CD4-positive, alpha-beta T cell (primary cell): ENCODE data around the gene OXLD1. TPM values are rescaled to one million over a fixed set of nuclear protein-coding genes. Genes with fewer than 3 reads are reported as not detected.

Source experiments
- ATAC-seq: fragments of 200-7000 bp; cut with Tn5 transposase; one replicate; pipeline ENCODE4 v1.10.0; 2022; ENCODE audit warnings: mild to moderate bottlenecking; ENCODE audit not compliant: poor library complexity
- CTCF ChIA-PET: fragments of 350-600 bp; sonication (Branson Sonifier 250); formaldehyde crosslinking; loops from one replicate; lab custom pipeline; 2021; ENCODE audit warnings: antibody characterized with exemption, inconsistent platforms; lab: Charles Lee
- POLR2A ChIA-PET: fragments of 350-600 bp; sonication (Branson Sonifier 250); formaldehyde crosslinking; loops from one replicate; lab custom pipeline; 2021; ENCODE audit warnings: antibody characterized with exemption, inconsistent platforms; lab: Charles Lee
- DNase-seq, 14 experiments: peaks; one replicate each; pipeline ENCODE4 v3.0.0-alpha.2; 2013 to 2020; ENCODE audit warnings: mixed read lengths in 2 of 14
- H3K27ac ChIP-seq, 2 donors: one replicate each; pipeline versions ENCODE4 v1.5.1 to v1.7.0; 2013; ENCODE audit warnings: low read length in 2 of 2, low read depth in 1 of 2, mild to moderate bottlenecking in 1 of 2
- H3K27me3 ChIP-seq, 2 experiments: 1 replicate in 1 of 2; 2 replicates in 1 of 2; pipeline versions ENCODE4 v1.6.1 to v1.7.0; 2013; ENCODE audit warnings: low read length in 2 of 2, control low read depth in 1 of 2, mild to moderate bottlenecking in 1 of 2, moderate library complexity in 1 of 2; ENCODE audit not compliant: insufficient read depth in 2 of 2, control insufficient read depth in 1 of 2
- H3K36me3 ChIP-seq: one replicate; pipeline ENCODE4 v1.6.1; 2013; ENCODE audit warnings: low read length, control low read depth; ENCODE audit not compliant: insufficient read depth
- H3K4me1 ChIP-seq: one replicate; pipeline ENCODE4 v1.6.1; 2013; ENCODE audit warnings: low read length, control low read depth; ENCODE audit not compliant: insufficient read depth
- H3K4me3 ChIP-seq: one replicate; pipeline ENCODE4 v1.5.1; 2013; ENCODE audit warnings: mild to moderate bottlenecking, low read length, moderate library complexity
- H3K9me3 ChIP-seq, 2 experiments: 1 replicate in 1 of 2; 2 replicates in 1 of 2; pipeline versions ENCODE4 v1.6.1 to v1.7.0; 2013; ENCODE audit warnings: low read length in 2 of 2, mild to moderate bottlenecking in 2 of 2, control low read depth in 1 of 2, moderate library complexity in 1 of 2; ENCODE audit not compliant: control insufficient read depth in 1 of 2, insufficient read depth in 1 of 2
- H3K27ac Mint-ChIP-seq: one replicate; pipeline ENCODE4 v1.8.0; 2020; ENCODE audit warnings: mixed read lengths
- H3K27me3 Mint-ChIP-seq: one replicate; pipeline ENCODE4 v1.8.0; 2021; ENCODE audit warnings: mixed read lengths
- H3K36me3 Mint-ChIP-seq: one replicate; pipeline ENCODE4 v1.8.0; 2021; ENCODE audit warnings: low read depth, mixed read lengths
- H3K4me1 Mint-ChIP-seq: one replicate; pipeline ENCODE4 v1.8.0; 2021; ENCODE audit warnings: low read depth, mixed read lengths
- H3K4me3 Mint-ChIP-seq: one replicate; pipeline ENCODE4 v1.8.0; 2020; ENCODE audit warnings: mild to moderate bottlenecking, mixed read lengths
- H3K9me3 Mint-ChIP-seq: one replicate; pipeline ENCODE4 v1.8.0; 2020; ENCODE audit warnings: mixed read lengths
- intact Hi-C, 2 experiments: fragments of 100-400 bp; cut with DNase I in 1 of 2; cut with micrococcal nuclease in 1 of 2; formaldehyde crosslinking; loops; one replicate each; pipeline versions ENCODE4 v1.15.1 to v1.9.0; 2023 to 2025; cut with DNase I, micrococcal nuclease
- total RNA-seq, 174 experiments: library from RNA in 2 of 174; stranded (reverse) in 2 of 174; gene quantifications; one replicate each; pipeline ENCODE4 v1.2.3 and lab custom pipeline; 2021 to 2026
- TF ChIP-seq, protein P1 (sequence below): fragments of 200-600 bp; IDR thresholded peaks from one replicate; pipeline ENCODE4 v1.8.0; 2022; ENCODE audit warnings: antibody characterized with exemption, mild to moderate bottlenecking

Gene OXLD1
- total RNA-seq, 2 experiments from 2014 or later, result 24.6 to 25.3 TPM

- peaks cover 39% of the 10 kb centered on the region for H3K4me1 Mint-ChIP-seq
- ATAC-seq, result no peak
- H3K27me3 Mint-ChIP-seq, result no peaks in the 10 kb centered on the region
- TF ChIP-seq, protein P1, sequence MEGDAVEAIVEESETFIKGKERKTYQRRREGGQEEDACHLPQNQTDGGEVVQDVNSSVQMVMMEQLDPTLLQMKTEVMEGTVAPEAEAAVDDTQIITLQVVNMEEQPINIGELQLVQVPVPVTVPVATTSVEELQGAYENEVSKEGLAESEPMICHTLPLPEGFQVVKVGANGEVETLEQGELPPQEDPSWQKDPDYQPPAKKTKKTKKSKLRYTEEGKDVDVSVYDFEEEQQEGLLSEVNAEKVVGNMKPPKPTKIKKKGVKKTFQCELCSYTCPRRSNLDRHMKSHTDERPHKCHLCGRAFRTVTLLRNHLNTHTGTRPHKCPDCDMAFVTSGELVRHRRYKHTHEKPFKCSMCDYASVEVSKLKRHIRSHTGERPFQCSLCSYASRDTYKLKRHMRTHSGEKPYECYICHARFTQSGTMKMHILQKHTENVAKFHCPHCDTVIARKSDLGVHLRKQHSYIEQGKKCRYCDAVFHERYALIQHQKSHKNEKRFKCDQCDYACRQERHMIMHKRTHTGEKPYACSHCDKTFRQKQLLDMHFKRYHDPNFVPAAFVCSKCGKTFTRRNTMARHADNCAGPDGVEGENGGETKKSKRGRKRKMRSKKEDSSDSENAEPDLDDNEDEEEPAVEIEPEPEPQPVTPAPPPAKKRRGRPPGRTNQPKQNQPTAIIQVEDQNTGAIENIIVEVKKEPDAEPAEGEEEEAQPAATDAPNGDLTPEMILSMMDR, result no peak
- H3K4me3 ChIP-seq, result no peak overlapping the region
- peaks cover 20% of the 10 kb centered on the region for H3K36me3 ChIP-seq
- POLR2A ChIA-PET, result no interaction called here
- H3K4me1 ChIP-seq, result peaks cover 44% of the 10 kb centered on the region
- H3K27me3 ChIP-seq, result no peaks in the 10 kb centered on the region
- no peaks in the 10 kb centered on the region for H3K9me3 Mint-ChIP-seq
- peaks cover 21% of the 10 kb centered on the region for H3K36me3 Mint-ChIP-seq
- no peaks in the 10 kb centered on the region for H3K9me3 ChIP-seq
- peak overlapping the region; percentile 51 for H3K27ac Mint-ChIP-seq
- peak overlapping the region; percentile 45 for H3K4me3 Mint-ChIP-seq
- peak in 2 of 14 experiments; percentile 27 to 32 for DNase-seq
- no peak overlapping the region for H3K27ac ChIP-seq
- CTCF ChIA-PET, result no interaction called here
- intact Hi-C loops, result no loop called here
Observed at GRCh38 chr17:81708739-81709185, 42.4 kb upstream of the OXLD1 start.

DNA sequence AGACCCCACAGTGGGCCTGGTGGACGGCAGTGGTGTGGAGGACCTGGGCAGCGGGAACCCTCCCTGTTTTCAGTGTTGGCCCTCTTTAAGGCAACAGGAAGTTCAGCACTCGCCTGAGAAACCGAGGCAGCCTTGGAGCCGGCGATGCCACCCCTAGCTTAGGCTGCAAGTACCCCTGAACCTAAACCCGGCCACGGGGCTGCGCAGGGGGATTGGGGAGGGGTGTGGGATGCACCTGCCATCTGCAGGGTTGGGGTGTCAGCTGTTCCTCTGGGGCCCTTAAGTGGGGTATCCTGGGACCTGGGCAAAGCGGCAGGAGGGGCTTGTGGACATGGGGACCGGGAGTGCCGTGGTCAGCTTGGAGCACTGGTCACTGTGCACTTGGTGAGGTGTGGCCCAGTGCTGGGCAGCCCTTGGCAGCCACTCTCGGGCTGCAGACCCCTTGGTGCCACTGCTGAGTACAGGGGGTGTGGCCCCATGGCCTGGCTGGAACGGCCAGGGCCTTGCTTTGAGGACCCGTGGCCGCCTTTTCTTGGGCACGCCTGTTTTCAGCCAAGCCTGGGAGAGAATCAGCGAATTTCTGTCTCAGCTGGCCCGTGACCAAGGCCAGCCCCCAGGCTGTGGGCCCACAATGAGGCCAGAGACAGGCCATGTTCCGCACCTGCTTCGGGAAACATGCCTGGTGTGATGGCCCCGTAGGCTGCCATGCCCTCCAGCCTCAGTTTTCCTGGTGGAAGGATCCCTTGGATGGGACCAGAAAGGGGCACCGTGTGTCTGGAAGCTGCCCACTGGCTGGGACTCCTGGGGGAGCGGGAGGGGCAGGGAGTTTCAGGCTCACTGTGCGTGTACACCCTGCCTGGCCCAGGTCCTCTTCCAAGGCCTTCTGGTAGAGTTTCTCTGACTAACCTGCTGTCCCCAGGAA lies 41.6 kb upstream of the OXLD1 start:
- no peaks in the 10 kb centered on the region for H3K9me3 Mint-ChIP-seq
- no peaks in the 10 kb centered on the region for H3K27me3 Mint-ChIP-seq
- no peaks in the 10 kb centered on the region for H3K27me3 ChIP-seq
- H3K36me3 ChIP-seq, result peaks cover 20% of the 10 kb centered on the region
- H3K27ac ChIP-seq, result no peak overlapping the region
- peaks cover 38% of the 10 kb centered on the region for H3K4me1 Mint-ChIP-seq
- POLR2A ChIA-PET, result no interaction called here
- no peaks in the 10 kb centered on the region for H3K9me3 ChIP-seq
- H3K27ac Mint-ChIP-seq, result no peak overlapping the region
- TF ChIP-seq, protein P1, result no peak
- DNase-seq (peak in 2 of 14 experiments; percentile 29 to 31), ATAC-seq (no peak)
- CTCF ChIA-PET, result no interaction called here
- peaks cover 39% of the 10 kb centered on the region for H3K4me1 ChIP-seq
- H3K36me3 Mint-ChIP-seq, result peaks cover 26% of the 10 kb centered on the region
- no peak overlapping the region for H3K4me3 ChIP-seq
- peak overlapping the region; percentile 11 for H3K4me3 Mint-ChIP-seq
- intact Hi-C loops, result no loop called here

DNA sequence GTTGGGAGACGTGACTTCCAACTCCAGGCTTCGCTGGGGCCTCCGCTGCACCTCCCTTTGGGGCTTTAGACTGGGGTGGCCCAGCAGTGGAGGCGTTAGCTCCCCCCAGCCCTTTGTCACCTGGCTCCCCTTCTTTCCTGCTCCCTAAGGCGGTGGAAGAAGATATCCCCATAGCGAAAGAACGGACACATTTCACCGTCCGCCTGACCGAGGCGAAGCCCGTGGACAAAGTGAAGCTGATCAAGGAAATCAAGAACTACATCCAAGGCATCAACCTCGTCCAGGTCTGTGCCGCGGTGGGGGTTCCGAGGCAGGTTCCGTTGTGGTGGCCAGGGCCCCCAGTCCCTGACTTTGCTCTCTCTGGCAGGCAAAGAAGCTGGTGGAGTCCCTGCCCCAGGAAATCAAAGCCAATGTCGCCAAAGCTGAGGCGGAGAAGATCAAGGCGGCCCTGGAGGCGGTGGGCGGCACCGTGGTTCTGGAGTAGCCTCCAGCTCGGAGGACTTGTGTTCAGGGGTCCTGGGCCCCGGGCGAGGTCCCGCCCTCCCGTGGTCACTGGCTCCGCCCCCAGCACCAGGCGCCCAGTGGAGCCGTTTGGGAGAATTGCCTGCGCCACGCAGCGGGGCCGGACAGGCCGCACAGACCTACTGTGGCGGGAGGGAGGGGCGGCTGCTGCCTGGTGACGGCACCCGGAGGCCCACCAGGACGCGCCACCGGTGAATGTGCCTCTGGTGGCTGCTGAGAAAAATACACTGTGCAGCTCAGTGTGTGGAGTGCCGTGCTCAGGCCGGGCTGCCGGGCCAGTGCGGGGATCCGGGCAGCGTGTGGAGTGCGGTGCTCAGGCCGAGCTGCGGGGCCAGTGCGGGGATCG lies 40.6 kb upstream of the OXLD1 start:
- Histone ChIP-seq H3K36me3 (peaks cover 20% of the 10 kb centered on the region), H3K27ac (no peak overlapping the region), H3K27me3 (no peaks in the 10 kb centered on the region), H3K4me1 (peaks cover 44% of the 10 kb centered on the region), H3K4me3 (no peak overlapping the region), H3K9me3 (no peaks in the 10 kb centered on the region)
- intact Hi-C loops, result no loop called here
- DNase-seq (peak in 2 of 14 experiments; percentile 13 to 31), ATAC-seq (no peak)
- no peaks in the 10 kb centered on the region for H3K27me3 Mint-ChIP-seq
- H3K4me1 Mint-ChIP-seq, result peaks cover 43% of the 10 kb centered on the region
- ChIA-PET POLR2A (no interaction called here), CTCF (no interaction called here)
- TF ChIP-seq, protein P1, result no peak
- H3K27ac Mint-ChIP-seq, result no peak overlapping the region
- H3K9me3 Mint-ChIP-seq, result no peaks in the 10 kb centered on the region
- peak overlapping the region; percentile 56 for H3K4me3 Mint-ChIP-seq
- peaks cover 34% of the 10 kb centered on the region for H3K36me3 Mint-ChIP-seq
